Activated CD4-positive, alpha-beta T cell treated with anti-CD3 and anti-CD28 coated beads for 48 hours (primary cell): ENCODE results near the gene OXCT1.
"Not testable (repeated sequence)": the region's sequence is repeated elsewhere in the genome, so short reads cannot be mapped to it uniquely, and the experiment has no call there.

ENCODE experiments used
- DNase-seq: peaks from one replicate; pipeline ENCODE4 v3.0.0-alpha.2; 2020

The OXCT1 gene

DNA sequence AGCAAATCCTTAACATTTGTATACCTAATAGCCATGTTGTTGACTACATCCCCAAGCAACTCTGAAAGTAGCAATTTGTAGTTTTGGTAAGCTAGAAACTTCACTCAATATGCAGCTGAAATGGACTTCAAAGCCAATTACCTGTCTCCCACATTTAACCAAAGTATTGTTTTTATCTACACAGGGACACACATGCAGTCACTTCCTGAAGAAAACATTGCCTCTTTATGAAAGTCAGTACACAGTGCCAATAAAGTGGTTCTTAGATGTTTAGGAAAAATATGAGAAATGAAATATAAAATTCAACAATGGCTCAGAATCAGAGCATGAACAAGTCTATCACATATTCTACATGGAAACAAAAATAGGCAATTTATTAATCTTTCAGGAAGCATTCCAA lies 49.2 kb downstream of the OXCT1 start:
- DNase-seq: no peak

DNA sequence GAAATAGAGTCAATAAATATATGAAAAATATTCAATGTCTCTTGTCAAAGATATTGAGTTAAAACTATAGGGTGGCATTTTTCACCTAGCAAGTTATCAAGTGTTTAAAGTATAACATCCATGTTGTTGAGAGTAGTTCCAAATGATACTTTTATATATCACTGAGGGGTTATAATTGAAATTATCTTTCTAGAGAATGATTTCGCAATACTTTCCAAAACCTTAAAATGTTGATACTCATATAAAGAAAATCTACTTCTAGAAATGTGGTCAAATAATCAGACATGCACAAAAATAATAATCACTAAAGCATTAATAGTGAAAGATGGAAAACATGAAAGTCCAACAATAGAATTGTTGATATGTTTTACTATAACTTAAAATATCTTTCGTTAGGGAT lies 50.1 kb downstream of the OXCT1 start:
- no peak for DNase-seq

DNA sequence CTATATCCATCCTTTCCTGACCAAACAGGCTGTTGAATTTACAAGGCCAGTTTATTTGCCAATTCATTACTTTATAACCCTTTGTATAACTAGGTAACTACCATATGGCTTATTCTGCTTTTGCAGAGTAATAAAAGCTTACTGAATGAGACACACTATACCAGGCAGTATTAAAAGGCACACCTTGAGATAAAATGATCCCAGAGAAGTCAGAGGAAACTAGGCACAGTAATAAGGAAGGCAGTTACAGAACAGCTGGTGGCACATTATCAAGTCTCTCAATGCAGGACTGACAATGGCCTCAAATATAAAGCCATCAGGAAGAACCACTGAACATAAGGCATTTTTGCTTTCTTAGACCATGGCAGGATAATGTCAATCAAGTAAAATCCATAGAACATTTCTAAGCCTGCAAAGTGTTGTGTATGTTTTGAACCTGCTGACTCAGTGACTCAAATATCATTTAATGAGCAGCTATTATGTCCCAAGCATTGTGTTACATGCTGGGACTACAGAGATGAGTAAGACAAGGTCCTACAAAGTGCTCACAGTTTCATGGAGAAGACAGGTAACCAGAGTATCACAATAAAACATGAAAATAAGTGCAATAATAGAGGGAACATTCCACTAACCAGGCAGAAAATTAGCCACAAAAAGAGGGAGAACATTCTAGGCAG lies 52.5 kb downstream of the OXCT1 start:
- DNase-seq: no peak

DNA sequence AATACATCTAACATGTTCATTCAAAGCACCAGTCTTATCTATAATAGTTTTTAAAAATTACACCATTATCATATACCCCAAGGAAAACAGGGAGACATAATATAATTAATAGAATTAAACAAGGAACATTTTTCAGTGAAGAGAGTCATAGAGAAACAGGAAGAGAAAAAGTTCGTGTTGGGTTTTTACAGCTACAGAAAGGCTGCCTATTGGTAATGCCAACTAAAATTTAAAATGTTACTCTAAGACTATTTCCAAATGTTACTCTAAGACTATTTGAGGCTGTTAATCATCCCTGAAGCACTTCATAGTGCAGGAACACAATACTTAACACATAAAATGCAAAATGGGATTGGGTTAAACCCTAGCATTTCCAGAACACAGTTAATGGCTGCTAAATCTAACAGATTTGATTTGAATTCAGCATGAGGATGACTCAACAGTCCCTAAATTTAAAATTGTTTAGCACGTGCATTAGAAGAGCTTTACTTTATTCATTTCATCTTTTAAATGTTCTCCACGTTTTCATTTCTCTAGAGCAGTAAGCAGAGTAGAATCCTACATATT lies 54.5 kb downstream of the OXCT1 start:
- no peak for DNase-seq

DNA sequence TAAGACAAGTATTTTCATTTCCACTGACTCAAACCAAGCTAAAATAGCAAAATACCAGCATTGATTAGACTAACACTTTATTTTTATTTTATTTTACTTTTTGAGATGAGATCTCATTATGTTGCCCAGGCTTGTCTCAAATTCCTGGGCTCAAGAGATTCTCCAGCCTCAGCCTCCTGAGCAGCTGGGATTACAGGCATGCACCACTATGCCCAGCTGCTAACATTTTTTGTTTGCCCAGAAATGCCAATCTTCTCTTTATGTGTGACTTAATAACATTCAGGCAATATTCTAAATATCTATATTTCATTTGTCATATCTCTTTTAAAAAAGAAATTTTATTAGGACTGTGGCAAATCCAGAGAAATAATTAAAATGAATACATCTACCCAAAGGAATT lies 55.0 kb downstream of the OXCT1 start:
- DNase-seq: no peak

DNA sequence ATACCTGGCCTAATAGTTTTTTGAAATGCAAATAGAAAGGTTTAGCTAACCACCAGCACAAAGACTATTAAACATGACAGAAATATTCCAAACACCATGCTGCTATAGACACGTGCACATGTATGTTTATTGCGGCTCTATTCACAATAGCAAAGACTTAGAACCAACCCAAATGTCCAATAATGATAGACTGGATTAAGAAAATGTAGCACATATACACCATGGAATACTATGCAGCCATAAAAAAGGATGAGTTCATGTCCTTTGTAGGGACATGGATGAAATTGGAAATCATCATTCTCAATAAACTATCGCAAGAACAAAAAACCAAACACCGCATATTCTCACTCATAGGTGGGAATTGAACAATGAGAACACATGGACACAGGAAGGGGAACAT lies 55.9 kb downstream of the OXCT1 start:
- not testable (repeated sequence) for DNase-seq

DNA sequence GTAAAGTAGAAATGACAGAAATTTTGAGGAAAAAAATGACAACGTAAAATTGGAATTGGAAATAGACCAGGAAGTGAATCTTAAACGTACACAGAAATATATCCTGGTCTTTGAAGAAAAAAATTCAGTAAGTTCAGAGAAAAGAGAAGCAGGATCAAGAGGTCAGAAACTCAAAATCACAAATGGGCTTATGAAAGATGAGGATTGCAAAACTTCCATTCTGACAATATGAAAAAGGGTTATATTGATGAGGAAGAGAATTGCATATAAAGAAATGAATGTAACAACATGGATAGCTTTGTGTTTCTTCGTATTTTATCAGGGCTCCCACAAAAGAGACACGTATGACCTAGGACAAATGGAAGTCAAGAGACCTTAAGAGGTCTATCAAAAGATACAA lies 58.1 kb downstream of the OXCT1 start:
- DNase-seq: no peak

DNA sequence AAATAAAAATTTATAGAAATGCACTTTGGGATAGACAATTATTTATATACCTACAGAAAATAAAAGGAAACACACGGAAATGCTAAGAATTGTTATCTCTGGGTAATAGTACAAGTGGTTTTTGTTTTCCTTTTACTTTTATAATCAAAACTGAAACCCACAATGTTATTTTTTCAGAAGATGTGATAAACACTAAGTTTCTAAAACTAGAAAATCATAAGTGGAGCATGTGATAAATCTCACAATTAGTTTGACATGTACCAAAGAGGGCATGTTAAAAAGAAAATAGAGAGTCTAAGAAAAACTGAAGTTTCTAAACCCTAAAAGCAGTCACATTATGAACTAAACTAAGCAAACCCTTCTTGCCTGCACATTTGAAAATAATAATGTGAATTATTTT lies 61.1 kb downstream of the OXCT1 start:
- DNase-seq: no peak

DNA sequence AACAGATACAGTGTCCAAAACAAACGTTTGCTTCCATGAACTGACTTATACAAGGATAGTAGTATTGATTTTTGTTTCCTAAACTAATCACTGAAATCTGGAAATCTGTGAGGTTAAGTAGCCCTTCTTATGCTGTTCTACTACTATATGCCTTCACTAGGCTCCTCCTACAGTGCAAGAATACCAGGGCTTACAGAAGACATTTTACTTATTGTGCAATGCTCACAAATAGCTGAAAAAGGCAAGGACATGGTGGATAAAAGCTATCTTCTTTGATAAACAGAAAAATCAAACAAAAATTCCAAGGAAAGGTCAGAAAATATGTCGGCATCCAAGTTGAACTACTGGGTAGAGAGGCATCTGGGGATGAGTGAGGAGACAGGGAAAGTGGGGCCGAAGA lies 61.9 kb downstream of the OXCT1 start:
- DNase-seq: no peak

DNA sequence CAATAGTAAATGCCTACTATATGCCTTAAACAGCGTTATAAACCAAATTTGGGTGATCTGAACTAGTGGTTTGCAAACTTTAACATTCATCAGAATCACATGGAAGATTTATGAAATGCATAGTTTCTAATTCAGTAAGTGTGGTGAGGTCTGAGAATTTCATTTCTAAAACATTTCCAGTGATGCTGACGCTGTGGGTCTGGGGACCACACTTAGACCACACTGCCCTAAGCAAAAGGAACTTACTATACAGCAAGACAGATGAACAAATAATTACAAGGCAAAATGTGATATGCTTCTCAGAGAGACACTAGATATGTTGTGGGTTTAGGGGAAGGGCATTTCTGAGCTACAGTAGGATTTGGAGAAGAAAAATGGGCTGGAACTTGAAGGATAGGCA lies 72.6 kb downstream of the OXCT1 start:
- DNase-seq: no peak

DNA sequence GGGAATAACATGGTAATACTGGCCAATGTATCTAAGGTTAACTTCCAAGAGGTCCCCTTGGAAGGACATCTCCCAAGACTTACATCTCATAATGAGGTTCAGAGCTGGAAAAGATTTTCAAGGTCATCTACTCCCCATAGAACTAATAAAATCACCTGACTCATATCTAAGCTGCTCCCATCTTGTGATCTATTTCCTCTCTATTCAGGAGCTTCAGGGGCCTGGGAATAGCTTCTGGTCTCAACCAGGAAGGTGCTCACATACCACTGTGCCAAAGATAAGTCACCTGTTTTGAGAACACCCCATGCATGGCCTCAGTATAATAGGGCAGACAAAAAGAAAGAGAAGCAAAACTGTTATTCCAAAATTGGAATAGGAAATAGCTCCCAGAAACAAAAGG lies 74.2 kb downstream of the OXCT1 start:
- no peak for DNase-seq

DNA sequence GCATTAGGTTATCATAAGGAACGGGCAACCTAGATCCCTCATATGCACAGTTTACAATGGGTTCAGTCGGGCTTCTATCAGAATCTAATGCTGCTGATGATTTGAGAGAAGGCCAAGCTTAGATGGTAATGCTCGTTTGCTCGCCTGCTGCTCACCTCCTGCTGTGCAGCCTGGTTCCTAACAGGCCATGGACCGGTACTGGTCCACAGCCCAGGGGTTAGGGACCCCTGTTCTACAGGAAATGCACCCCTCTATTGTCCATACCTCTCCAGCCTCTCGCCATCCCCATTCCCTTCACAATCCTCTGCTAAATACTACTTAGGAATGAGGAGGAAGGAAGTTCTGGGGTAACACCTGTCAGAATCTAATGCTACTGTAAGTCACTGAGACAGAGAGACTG lies 75.1 kb downstream of the OXCT1 start:
- no peak for DNase-seq

DNA sequence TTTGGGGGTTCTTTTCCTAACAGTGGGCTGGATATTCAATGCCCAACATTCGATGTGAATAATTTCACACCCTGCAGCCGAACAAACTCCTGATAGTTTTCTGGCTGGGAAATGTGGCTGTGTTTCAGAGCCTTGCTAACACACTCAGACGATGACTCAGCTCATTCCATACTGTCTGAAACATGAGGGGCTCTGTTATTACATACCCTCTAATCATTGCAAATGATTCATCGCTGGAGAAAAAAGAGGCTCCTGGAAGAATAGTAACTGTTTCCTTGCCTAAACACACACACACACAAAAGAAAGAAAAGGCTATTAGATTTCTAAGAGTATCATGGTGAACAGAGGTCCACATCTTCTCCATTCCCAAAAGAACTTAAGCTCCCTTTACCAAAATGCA lies 75.8 kb downstream of the OXCT1 start:
- DNase-seq: no peak

DNA sequence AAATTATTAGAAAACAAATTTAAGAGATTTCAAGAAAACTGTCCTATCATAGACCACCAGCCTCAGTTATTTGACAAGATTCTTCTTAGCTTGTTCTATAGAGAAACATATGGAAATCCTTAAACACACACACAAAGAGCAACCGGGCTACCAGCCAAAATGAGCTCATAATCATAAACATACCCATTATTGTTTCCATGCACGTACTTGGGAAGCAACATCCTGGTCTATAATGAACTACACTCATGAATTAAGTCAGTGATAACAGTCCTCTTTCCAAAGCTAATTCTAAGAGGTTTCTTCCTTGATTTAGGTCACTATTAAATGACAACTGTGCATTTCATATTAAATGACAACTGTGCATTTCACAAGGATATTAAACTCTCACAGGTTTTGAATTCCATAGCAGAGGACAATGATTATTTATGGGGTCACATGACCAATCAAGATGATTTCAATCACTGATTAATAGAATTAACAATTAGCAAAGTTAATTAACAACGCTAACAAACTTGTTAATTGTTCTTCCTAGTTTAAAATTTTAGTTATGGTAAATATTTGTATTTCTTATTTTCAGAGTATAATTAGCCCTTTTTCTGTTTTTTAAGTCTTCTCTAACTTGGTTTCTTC lies 77.0 kb downstream of the OXCT1 start:
- no peak for DNase-seq

DNA sequence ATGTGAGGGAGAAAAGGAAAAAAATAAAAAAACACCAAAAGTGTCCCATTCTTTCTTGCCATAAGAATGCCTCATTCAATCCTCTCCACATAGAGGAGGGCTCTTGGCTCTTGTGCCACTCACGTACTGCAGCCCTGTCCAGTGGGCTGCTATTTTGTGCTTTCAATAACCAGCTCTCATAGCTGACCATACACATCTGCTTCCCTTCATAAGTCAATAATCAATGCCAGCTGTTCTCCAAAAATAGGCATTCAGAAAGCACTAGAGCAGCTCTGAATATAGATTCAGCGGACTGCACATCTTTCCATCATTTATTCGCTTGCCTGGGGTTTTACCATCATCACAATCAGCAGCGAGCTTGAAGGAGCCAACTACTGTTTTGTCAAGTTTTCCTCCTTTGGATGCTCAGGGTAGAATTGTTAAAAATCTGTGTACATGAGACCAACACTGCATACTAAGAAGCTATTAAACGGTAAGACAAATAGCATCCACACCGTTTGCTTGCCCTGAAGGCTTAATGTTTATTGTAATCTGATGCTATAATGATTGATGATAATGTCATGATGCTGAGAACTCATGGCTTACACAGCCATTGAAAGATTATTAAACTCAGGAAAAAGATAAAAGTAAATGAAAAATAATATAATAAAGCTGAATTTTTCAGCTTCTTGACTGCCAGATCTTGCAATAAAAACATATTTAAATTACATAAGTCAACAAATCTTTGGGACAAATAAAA lies 80.0 kb downstream of the OXCT1 start:
- DNase-seq: no peak

DNA sequence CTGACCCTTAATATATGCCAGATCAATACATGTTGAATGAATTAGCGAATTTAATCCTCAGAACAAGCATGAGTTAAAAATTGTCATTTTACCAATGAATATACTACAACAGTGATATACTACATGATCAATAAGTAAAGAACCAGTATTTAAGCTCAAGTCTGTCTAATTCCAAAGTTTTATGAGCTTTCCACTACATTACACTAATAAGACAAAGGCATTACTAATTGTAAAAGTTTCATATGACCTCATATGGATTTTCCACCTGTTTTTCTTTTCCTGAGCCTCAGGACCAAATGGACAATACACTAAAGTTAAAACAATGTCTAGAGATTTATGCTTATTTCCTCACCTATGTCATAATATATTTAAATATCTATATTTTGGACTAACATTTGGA lies 80.8 kb downstream of the OXCT1 start:
- DNase-seq: no peak

DNA sequence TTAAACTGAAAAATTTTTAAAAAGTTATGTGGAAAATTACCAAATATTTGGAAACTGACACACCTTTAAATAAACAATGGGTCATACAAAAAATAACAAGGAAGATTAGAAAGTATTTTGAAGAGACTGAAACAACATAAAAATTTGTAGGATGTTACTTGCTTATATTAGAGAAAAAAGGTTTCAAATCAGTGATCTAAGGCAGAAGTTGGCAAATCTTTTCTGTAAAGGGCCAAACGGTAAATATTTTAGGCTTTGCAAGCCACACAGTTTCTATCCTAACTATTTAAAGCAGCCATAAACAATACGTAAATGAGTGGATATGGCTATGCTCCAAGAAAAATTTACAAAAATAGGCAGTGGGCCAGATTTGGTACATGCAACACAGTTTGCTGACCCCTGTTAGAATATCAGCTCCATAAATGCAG lies 81.3 kb downstream of the OXCT1 start:
- no peak for DNase-seq

DNA sequence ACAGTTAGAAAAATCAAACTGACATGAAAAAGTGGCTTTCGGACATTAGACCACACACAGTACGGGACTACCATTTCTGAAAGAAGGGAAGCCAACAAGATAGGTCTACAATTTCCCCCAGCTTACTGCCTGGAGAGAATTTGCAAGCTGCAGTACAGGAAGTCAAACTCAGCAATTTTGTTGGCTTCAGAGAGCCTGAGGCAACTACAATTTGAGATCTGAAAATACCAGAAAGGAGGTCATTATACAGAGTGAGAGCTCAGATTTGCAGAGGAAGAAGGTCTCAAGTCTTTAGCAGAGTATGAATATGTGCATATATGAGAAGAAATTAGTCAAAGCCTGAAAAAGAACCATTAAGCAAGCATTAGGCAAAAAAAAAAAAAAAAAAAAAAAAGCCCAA lies 83.0 kb downstream of the OXCT1 start:
- DNase-seq: no peak

DNA sequence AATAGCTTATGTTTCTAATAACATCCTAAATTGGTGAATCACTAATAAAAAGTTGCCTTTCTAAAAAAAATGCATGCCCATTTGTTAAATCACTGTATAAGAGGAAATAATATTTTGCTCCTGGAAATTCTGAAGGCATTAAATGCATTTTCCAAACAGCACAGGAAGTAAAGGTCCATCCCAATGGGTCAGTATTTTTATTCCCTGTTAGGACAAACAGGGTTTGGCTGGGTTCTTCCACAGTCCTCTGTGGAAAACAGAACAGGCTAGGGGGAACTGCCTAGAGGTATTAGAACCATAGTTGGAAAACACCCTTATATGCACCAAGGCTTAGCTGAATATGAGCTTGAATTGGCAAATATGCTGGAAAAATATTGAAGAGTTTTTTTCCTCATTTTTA lies 85.2 kb downstream of the OXCT1 start:
- DNase-seq: no peak

DNA sequence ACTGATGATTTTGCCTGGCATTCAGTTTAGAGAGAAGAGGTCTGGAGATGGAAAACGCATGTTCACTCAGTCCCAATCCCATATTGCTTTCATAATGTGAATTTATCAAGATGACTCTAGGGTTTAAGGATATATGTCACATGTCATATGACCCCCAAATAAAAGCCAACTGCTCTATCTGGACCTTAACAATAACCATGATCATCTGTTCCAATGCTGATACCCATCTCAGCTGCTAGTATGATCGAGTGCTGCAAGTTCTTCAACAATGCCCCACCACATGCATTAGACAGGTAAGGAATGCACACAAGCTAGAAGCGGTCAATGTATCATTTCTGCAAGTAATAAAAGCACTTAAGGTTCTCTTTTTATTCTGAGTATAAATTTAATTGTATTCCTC lies 91.8 kb downstream of the OXCT1 start:
- no peak for DNase-seq

DNA sequence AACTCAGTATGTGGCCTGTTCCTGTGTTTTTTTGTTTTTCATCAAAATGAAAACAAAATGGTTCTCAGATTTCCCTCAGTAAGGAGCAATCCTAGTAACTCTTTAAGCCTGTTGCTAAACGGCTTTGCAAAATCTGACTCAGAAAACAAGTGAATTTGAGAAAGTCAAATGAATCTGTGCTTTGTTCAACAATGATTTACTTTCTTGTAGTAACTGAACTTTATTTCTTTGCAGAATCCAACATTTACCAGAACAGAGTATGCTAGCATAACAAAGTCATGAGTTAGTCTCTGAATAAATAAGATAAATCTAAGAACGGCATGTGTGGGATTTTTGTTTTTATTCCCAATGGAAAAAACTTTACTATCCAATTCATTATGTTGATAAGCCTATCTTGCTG lies 93.8 kb downstream of the OXCT1 start:
- DNase-seq: no peak

DNA sequence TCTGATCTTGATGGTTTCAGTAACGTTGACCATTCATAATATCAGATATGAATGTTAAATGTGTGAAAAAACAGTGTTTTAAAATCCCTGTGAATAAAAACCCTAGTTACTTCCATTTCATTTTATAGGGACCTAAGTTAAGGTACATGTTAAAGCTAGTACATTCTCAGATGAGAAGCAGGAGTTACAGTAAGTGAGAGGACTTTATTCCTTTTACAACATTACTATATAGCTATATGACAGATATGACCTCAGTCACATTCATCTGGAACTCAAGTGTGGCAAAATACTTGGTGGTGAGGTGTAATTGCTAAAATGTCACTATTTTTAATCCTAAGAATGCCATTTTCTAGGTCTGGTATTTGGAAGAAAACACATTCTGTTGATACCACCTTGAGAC lies 96.4 kb downstream of the OXCT1 start:
- no peak for DNase-seq

DNA sequence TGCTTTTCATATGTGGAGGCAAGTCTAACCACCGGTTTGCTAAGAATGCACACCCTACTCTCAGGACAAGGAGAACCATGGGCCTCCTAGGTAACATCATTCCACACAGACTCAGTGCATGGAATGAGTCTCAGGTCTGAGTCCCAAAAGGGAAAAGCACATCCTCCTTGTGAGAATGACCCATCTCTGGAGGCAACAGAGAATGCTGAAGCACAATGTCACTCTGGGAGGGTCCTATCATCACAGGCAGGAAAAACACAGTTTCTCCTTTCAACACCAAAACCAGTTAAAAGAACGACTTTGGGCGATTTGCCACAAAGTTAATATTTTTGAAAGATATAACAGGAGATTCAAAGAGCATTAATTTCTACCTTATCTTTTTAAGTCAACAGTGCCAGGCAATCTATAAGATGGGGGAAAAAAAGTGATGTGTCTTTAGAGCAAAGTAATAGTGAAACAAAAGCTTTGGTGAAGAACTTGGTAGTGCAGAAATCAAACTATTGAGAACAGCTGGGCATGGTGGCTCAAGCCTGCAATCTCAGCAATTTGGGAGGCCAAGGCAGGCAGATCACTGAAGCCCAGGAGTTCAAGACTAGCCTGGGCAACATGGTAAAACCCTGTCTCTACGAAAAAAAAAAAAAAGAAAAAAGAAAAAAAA lies 97.3 kb downstream of the OXCT1 start:
- no peak for DNase-seq

DNA sequence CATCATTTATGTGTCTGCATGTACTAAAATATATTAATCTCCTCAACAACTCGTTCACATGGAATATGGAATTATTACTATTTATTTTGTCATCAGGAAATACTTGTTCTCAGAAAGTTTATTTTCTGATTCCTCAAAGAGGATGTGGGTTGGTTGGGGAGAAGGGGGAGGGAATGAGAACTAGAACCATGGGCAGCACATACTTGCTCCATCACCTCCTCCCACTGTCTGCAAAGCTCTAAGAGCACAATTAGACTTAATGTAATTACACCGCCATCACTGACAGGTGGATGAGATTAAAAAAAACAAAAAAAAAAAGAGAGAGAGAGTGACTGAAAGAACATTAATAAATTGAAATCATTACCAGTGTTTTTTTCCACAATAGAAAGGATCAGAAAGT lies 98.2 kb downstream of the OXCT1 start:
- no peak for DNase-seq
